Activated CD8-positive, alpha-beta memory T cell treated with anti-CD3 and anti-CD28 coated beads, Interleukin-2, amount 50 U/mL, for 24 hours (primary cell): ENCODE measurements around the gene OR56B4.
"Not testable (repeated sequence)": the region's sequence is repeated elsewhere in the genome, so short reads cannot be mapped to it uniquely, and the experiment has no call there.

Experiments used
- DNase-seq: peaks from one replicate; pipeline ENCODE4 v3.0.0-alpha.2; 2020; ENCODE audit errors: extremely low read depth

OR56B4 gene

GRCh38 chr11:6107384-6107783 lies at the start of gene OR56B4:
Gene OR56B4 (plus strand): TSS chr11:6107684. CDS start chr11:6107779, 95 bp downstream.
- DNase-seq: not testable (repeated sequence)

- no peak for DNase-seq
These were observed 46.0 kb upstream of the OR56B4 start for GRCh38 chr11:6061475-6061874.

GRCh38 chr11:6062691-6063358 lies 44.7 kb upstream of the OR56B4 start:
- no peak for DNase-seq

GRCh38 chr11:6067502-6067901 lies 40.0 kb upstream of the OR56B4 start:
- DNase-seq: no peak

DNA sequence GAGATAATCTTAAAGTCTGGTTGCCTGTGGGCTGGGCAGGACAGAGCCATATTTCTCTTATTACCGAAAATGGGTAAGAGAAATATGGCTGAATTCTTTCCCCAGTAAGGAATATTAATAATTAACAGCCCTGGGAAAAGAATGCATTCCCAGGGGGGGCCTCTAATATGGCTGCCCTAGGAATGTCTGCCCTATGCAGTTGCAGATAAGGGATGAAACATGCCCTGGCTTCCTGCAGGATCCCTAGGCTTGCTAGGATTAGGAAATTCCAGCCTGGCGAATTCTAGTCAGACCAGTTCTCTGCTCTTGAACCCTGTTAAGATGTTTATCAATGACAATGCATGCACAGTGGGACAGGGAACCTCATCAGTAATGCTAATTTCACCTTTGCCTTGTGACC lies 31.0 kb upstream of the OR56B4 start:
- not testable (repeated sequence) for DNase-seq

DNA sequence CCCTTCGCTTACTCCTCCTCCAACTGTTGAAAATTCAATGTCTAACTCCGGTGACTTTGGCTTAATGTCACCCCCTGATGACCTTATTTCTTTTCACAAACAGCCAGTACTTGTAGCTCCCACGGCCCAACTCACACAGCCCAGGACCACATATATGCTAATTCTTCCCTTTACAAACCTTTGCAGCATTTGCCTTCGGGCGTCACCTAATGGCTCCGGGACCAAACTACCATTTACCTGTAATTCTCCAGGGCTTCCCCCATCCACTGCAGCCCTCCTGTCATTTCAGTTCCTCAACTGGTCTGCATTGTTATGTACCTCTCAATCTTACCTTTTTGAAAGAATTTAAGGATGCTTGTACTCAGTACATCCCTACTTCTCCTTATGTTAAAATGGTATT lies 29.8 kb upstream of the OR56B4 start:
- DNase-seq: no peak

- no peak for DNase-seq
These were observed 28.0 kb upstream of the OR56B4 start for GRCh38 chr11:6079463-6079862.

DNA sequence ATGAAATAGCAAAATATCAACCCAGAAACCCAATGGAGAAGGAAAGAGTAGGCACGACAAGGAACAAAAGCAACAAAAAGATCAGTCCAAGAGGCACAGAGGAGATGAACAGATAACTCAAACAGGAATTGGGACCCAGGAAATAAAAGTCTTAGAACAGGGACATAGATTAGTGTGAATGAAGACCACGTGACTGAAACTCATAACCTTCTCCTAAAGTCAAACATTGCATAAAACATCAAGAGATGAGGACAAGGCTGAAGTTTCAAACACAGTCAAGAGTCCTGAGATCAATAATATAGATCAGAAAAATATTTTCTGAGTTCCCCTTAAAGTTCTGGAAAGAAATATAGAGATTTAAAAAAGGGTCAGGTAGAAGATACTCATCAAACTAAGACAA lies 24.4 kb upstream of the OR56B4 start:
- no peak for DNase-seq

- no peak for DNase-seq
These were observed 22.9 kb upstream of the OR56B4 start for GRCh38 chr11:6084587-6084986.

DNA sequence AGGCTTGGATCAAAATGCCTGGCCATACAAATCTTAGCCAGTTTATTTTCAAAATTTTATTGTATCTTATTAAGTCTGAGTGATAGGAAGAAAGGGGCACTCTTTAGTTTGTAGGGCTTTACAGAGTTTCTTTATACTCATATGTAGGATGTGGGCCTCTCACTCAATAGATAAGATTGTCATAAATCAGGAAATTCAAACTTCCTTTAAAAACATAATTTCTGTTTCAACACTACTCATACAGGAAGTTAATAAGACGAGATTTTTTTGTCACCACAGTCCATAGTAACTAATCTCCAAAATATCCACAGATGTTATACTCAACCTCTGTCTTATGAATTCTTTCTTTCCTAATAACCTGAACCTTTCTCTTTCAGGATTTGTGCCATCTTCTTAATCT lies 13.3 kb upstream of the OR56B4 start:
- DNase-seq: no peak

DNA sequence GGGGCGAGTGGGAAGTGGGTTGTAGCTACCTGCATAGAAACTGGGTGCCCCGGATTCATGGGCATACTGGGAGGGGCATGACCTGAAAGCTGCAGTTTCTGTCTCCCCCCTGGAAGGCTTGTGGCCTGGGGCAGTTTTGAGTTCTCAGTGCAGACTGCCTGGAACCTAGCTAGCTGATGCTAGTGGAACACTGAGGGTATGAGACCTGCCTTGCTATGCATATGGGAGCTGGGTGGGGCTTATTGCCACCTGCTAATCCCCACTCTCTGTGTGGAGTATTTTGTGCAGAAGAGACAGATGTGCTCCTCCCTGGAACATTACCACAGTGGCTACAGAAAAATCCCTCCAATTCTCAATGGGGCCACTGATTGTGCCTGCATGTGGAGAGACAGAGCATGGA lies 11.7 kb upstream of the OR56B4 start:
- DNase-seq: no peak

DNA sequence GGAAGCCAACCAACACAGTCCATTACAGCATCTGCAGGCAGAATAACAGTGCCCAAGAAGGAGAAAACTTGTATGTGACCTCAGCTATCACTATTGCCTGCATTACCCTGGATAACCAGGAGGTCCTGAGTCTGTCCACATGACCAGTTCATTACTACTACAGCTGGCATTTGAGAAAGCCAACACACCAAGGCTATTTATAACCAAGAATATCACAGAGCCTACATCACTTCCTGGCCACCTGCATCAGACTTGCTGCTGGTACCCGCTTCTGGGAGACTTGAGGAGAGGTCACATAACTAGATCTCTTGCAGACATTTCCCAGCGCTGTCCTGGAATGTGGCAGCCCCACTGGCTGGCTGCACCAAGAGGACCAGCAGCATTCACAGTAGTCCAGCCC lies 11.1 kb upstream of the OR56B4 start:
- no peak for DNase-seq

- DNase-seq: no peak
These were observed 7.9 kb upstream of the OR56B4 start for GRCh38 chr11:6099577-6099976.

DNA sequence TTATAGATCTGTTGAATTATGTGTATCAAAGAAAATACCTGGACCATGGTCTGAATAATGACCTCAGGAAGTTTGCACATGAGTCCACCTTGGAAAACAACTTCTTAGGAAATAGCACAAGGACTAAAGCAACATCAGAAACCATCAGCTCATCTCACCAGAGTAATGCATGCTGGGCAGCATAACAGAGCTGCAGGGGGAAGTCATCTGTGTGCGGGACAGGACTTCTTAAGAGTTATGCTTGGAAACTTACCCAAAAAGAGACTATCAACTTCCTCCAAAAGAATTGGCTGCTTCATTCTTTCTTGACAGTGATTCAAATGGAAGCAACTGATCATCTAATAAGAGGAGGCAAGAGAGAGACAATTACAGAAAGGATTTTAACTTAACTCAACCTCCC lies 2.5 kb downstream of the OR56B4 start:
- DNase-seq: no peak

GRCh38 chr11:6111673-6112072 lies 4.2 kb downstream of the OR56B4 start:
- DNase-seq: no peak

DNA sequence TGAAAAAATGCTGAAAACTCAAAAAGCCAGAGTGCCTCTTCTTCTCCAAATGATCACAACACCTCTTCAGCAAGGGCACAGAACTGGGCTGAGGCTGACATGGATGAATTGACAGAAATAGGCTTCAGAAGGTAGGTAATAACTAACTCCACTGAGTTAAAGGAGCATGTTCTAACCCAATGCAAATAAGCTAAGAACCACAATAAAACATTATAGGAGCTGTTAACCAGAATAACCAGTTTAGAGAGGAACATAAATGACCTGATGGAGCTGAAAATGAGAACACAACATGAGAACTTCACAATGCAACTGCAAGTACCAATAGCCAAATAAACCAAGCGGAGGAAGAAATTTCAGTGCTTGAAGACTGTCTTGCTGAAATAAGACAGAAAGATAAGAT lies 9.2 kb downstream of the OR56B4 start:
- no peak for DNase-seq

DNA sequence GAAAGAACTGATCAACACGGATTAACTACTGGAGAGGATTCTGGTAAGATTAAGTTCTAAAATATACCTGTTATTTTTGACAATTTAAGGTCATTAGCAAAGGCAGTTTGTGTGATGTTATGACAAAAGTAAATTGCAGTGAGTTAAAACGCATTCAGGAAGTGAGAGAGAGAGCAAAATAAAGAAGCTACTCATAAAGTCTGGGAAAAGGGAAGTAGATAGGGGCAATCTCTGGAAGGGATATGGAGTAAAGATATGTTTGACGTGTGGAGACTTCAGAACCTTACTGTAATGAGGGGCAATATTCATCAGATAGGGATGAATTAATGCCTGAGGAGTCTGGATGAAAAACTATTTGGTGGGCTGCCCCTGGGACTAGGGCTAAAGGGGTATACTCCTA lies 16.8 kb downstream of the OR56B4 start:
- no peak for DNase-seq

GRCh38 chr11:6127881-6128280 lies 20.4 kb downstream of the OR56B4 start:
- DNase-seq: no peak

- no peak for DNase-seq
These were observed 21.5 kb downstream of the OR56B4 start for GRCh38 chr11:6129011-6129410.

GRCh38 chr11:6129635-6130034 lies 22.2 kb downstream of the OR56B4 start:
- no peak for DNase-seq

DNA sequence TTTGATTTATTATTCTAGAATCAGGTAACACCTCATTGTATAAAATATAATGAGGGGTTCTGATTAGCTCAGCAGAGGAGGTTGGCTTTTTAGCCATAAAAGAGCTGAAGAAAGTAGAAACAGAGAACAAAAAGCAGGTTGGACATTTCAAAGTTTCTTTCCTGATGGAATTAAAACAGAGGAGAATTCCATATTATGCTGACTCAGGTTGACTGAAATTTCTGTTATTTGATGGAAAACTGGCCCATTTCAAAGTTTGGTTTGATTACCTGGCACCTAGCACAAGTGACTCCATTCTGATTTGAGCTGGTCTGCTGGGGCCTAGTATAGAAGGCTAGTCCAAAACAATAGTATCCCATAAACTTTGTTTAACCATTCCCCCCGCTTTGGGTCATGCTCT lies 24.9 kb downstream of the OR56B4 start:
- DNase-seq: no peak

- DNase-seq: not testable (repeated sequence)
These were observed 28.5 kb downstream of the OR56B4 start for GRCh38 chr11:6135936-6136335.

- DNase-seq: no peak
These were observed 35.5 kb downstream of the OR56B4 start for GRCh38 chr11:6142936-6143335.

- not testable (repeated sequence) for DNase-seq
These were observed 36.3 kb downstream of the OR56B4 start for GRCh38 chr11:6143737-6144136.
